Stimulated activated CD8-positive, alpha-beta memory T cell treated with anti-CD3 and anti-CD28 coated beads, Interleukin-15, amount 100 ng/mL, for 4 hours (primary cell): ENCODE data around the gene METTL2B.
A peak's percentile ranks its signal among the peaks of the same experiment; 100 is the strongest.

Experiments
- DNase-seq, 2 donors: peaks; one replicate each; pipeline ENCODE4 v3.0.0-alpha.2; 2020; ENCODE audit warnings: low read depth in 2 of 2

The METTL2B gene

GRCh38 chr7:128476402-128477335 is at the start of gene METTL2B:
Gene METTL2B, plus strand, starts transcription at chr7:128476748. Its CDS starts 18 bp downstream, at chr7:128476766.
- peak; percentile 71 to 84 for DNase-seq

GRCh38 chr7:128427289-128427891 is 49.2 kb upstream of the METTL2B start:
- no peak for DNase-seq

GRCh38 chr7:128430207-128430606 is 46.3 kb upstream of the METTL2B start:
- no peak for DNase-seq

- DNase-seq, result no peak
Observed at GRCh38 chr7:128431221-128431620, 45.3 kb upstream of the METTL2B start.

- no peak for DNase-seq
Observed at GRCh38 chr7:128431754-128432153, 44.8 kb upstream of the METTL2B start.

- DNase-seq, result no peak
Observed at GRCh38 chr7:128434413-128435326, 41.9 kb upstream of the METTL2B start.

- no peak for DNase-seq
Observed at GRCh38 chr7:128435327-128435686, 41.2 kb upstream of the METTL2B start.

- no peak for DNase-seq
Observed at GRCh38 chr7:128437426-128438332, 38.9 kb upstream of the METTL2B start.

GRCh38 chr7:128442356-128442755 is 34.2 kb upstream of the METTL2B start:
- DNase-seq, result no peak

GRCh38 chr7:128443831-128444600 is 32.5 kb upstream of the METTL2B start:
- no peak for DNase-seq

- DNase-seq, result no peak
Observed at GRCh38 chr7:128446306-128446705, 30.2 kb upstream of the METTL2B start.

GRCh38 chr7:128447941-128448564 is 28.5 kb upstream of the METTL2B start:
- DNase-seq, result no peak

GRCh38 chr7:128448751-128449302 is 27.7 kb upstream of the METTL2B start:
- no peak for DNase-seq

- no peak for DNase-seq
Observed at GRCh38 chr7:128450409-128450808, 26.1 kb upstream of the METTL2B start.

GRCh38 chr7:128450913-128451312 is 25.6 kb upstream of the METTL2B start:
- DNase-seq, result no peak

- DNase-seq, result no peak
Observed at GRCh38 chr7:128452552-128452951, 24.0 kb upstream of the METTL2B start.

- DNase-seq, result no peak
Observed at GRCh38 chr7:128453836-128454804, 22.4 kb upstream of the METTL2B start.
